H1 (cell line): Measurements from ENCODE around the gene DLEC1.

ENCODE experiments used
- CREB1 ChIP-seq: IDR thresholded peaks from 2 replicates; pipeline ENCODE4 v1.6.1; 2012; ENCODE audit warnings: inconsistent platforms
- CTCF ChIP-seq, 3 experiments: IDR thresholded peaks; 1 replicate in 2 of 3; 2 replicates in 1 of 3; pipeline versions ENCODE4 v1.5.1 to v1.6.1; 2011; ENCODE audit warnings: low read length in 3 of 3, mild to moderate bottlenecking in 3 of 3, inconsistent platforms in 2 of 3, low read depth in 1 of 3, moderate library complexity in 1 of 3; ENCODE audit not compliant: insufficient read depth in 1 of 3; ENCODE audit errors: control extremely low read depth in 1 of 3
- EP300 ChIP-seq, 2 experiments: IDR thresholded peaks; 1 replicate in 1 of 2; 2 replicates in 1 of 2; pipeline ENCODE4 v1.6.1; 2011 to 2012; ENCODE audit warnings: low read depth in 2 of 2, low read length in 2 of 2, mild to moderate bottlenecking in 2 of 2, borderline replicate concordance in 1 of 2, inconsistent platforms in 1 of 2, moderate library complexity in 1 of 2
- EZH2 ChIP-seq: fragments of 200-600 bp; sonication (generic); IDR thresholded peaks from 2 replicates; pipeline ENCODE4 v1.7.1; 2012; ENCODE audit warnings: low read depth, mild to moderate bottlenecking, moderate library complexity, low read length, inconsistent platforms; ENCODE audit not compliant: severe bottlenecking
- KDM5A ChIP-seq: fragments of 200-600 bp; IDR thresholded peaks from 2 replicates; pipeline ENCODE4 v1.7.1; 2012; ENCODE audit warnings: mild to moderate bottlenecking, low read length, inconsistent platforms, mixed read lengths
- MAX ChIP-seq: IDR thresholded peaks from 2 replicates; pipeline ENCODE4 v1.6.1; 2012; ENCODE audit warnings: inconsistent platforms
- NANOG ChIP-seq: IDR thresholded peaks from 2 replicates; pipeline ENCODE4 v1.6.1; 2011; ENCODE audit warnings: low read length, low read depth, mild to moderate bottlenecking, inconsistent platforms; ENCODE audit not compliant: insufficient read depth, poor library complexity, severe bottlenecking
- NRF1 ChIP-seq: IDR thresholded peaks from 2 replicates; pipeline ENCODE4 v1.6.1; 2011; ENCODE audit warnings: mild to moderate bottlenecking, low read depth, low read length, improper control_type of control experiment
- RFX5 ChIP-seq: IDR thresholded peaks from 2 replicates; pipeline ENCODE4 v1.6.1; 2011; ENCODE audit warnings: low read depth, low read length, improper control_type of control experiment, borderline replicate concordance
- RNF2 ChIP-seq: fragments of 200-900, 300-1000 bp; sonication (generic); IDR thresholded peaks from 2 replicates; pipeline ENCODE4 v1.7.1; 2016; ENCODE audit warnings: borderline replicate concordance, low read depth, mild to moderate bottlenecking, antibody characterized with exemption, low read length; ENCODE audit not compliant: poor library complexity, severe bottlenecking; ENCODE audit errors: missing control alignments
- RXRA ChIP-seq: IDR thresholded peaks from 2 replicates; pipeline ENCODE4 v1.6.1; 2011; ENCODE audit warnings: low read depth, mild to moderate bottlenecking, low read length, moderate library complexity; ENCODE audit not compliant: insufficient read depth

- no peak for TF ChIP-seq EP300 (IDR thresholded peaks at IDR 0.05; ENCODE audit: borderline replicate concordance in 1 of 2, low read depth in 2 of 2, low read length in 2 of 2)
- TF ChIP-seq CTCF (IDR thresholded peaks at IDR 0.05; ENCODE audit: control extremely low read depth in 1 of 3, insufficient read depth in 1 of 3, low read depth in 1 of 3, low read length in 3 of 3): no peak
- no peak for TF ChIP-seq RXRA
- TF ChIP-seq RFX5: no peak
- TF ChIP-seq NRF1: no peak
- no peak for TF ChIP-seq NANOG
- no peak for TF ChIP-seq CREB1
- no peak for TF ChIP-seq KDM5A
- no peak for TF ChIP-seq MAX
- no peak for TF ChIP-seq RNF2
- no peak for TF ChIP-seq EZH2
Measured at GRCh38 chr3:38125305-38126120, 86.5 kb downstream of the DLEC1 start.
